Liver (tissue), 9 donors: ENCODE results near the gene MIB1. TPM values are rescaled to one million over a fixed set of nuclear protein-coding genes. Genes with fewer than 3 reads are reported as not detected.

Source experiments
- DNase-seq: peaks from one replicate; pipeline ENCODE4 v3.0.0-alpha.2; 2017; ENCODE audit warnings: low spot score
- H3K27ac ChIP-seq, 2 donors: one replicate each; pipeline ENCODE4 v1.7.0; 2013; ENCODE audit warnings: inconsistent platforms in 2 of 2, low read length in 2 of 2, control low read depth in 1 of 2, low read depth in 1 of 2, mild to moderate bottlenecking in 1 of 2
- H3K27me3 ChIP-seq, 4 donors: one replicate each; pipeline versions ENCODE4 v1.6.1 to v1.7.0; 2013; ENCODE audit warnings: low read length in 3 of 4, inconsistent platforms in 1 of 4, mild to moderate bottlenecking in 1 of 4, moderate library complexity in 1 of 4; ENCODE audit not compliant: control insufficient read depth in 4 of 4, insufficient read depth in 4 of 4
- H3K36me3 ChIP-seq, 4 donors: one replicate each; pipeline versions ENCODE4 v1.6.1 to v1.7.0; 2013; ENCODE audit warnings: low read length in 3 of 4, mild to moderate bottlenecking in 3 of 4, low read depth in 1 of 4, moderate library complexity in 1 of 4; ENCODE audit not compliant: control insufficient read depth in 4 of 4, insufficient read depth in 3 of 4
- H3K4me1 ChIP-seq, 4 donors: one replicate each; pipeline versions ENCODE4 v1.6.1 to v1.7.0; 2013; ENCODE audit warnings: low read length in 3 of 4, mild to moderate bottlenecking in 3 of 4, moderate library complexity in 1 of 4; ENCODE audit not compliant: control insufficient read depth in 4 of 4, insufficient read depth in 4 of 4
- H3K4me3 ChIP-seq, 3 donors: one replicate each; pipeline versions ENCODE4 v1.6.1 to v1.7.0; 2013; ENCODE audit warnings: low read length in 3 of 3, control low read depth in 1 of 3, low read depth in 1 of 3, mild to moderate bottlenecking in 1 of 3
- H3K9ac ChIP-seq, 2 donors: one replicate each; pipeline ENCODE4 v1.7.0; 2013; ENCODE audit warnings: low read length in 2 of 2, mild to moderate bottlenecking in 2 of 2, moderate library complexity in 2 of 2, control low read depth in 1 of 2, low read depth in 1 of 2
- H3K9me3 ChIP-seq, 4 donors: one replicate each; pipeline versions ENCODE4 v1.6.1 to v1.7.0; 2013; ENCODE audit warnings: low read length in 3 of 4; ENCODE audit not compliant: control insufficient read depth in 4 of 4
- ATF3 ChIP-seq: IDR thresholded peaks from 2 replicates; pipeline ENCODE4 v1.6.1; 2016; ENCODE audit warnings: antibody characterized with exemption
- CTCF ChIP-seq: fragments of 150-350 bp; IDR thresholded peaks from 2 replicates; pipeline ENCODE4 v1.5.1; 2017; ENCODE audit warnings: improper control_type of control experiment, low read depth, low read length; ENCODE audit not compliant: missing input control
- EGR1 ChIP-seq, 2 donors: IDR thresholded peaks; 2 replicates each; pipeline ENCODE4 v1.6.1; 2016 to 2018; ENCODE audit warnings: antibody characterized with exemption in 2 of 2, low read depth in 2 of 2
- FOXA1 ChIP-seq: IDR thresholded peaks from 2 replicates; pipeline ENCODE4 v1.6.1; 2016; ENCODE audit warnings: antibody characterized with exemption
- FOXA2 ChIP-seq: IDR thresholded peaks from 2 replicates; pipeline ENCODE4 v1.6.1; 2016; ENCODE audit warnings: antibody characterized with exemption
- HNF4A ChIP-seq, 2 donors: conservative IDR thresholded peaks; 2 replicates each; pipeline ENCODE4 v1.6.1; 2016; ENCODE audit warnings: antibody characterized with exemption in 2 of 2, mild to moderate bottlenecking in 2 of 2
- HNF4G ChIP-seq: IDR thresholded peaks from 2 replicates; pipeline ENCODE4 v1.6.1; 2016; ENCODE audit warnings: antibody characterized with exemption
- JUND ChIP-seq, 2 donors: IDR thresholded peaks; 2 replicates each; pipeline ENCODE4 v1.6.1; 2016; ENCODE audit warnings: antibody characterized with exemption in 2 of 2
- MAX ChIP-seq: IDR thresholded peaks from 2 replicates; pipeline ENCODE4 v1.6.1; 2016; ENCODE audit warnings: antibody characterized with exemption
- NR2F2 ChIP-seq: IDR thresholded peaks from 2 replicates; pipeline ENCODE4 v1.6.1; 2016; ENCODE audit warnings: antibody characterized with exemption
- RAD21 ChIP-seq, 2 donors: IDR thresholded peaks; 2 replicates each; pipeline ENCODE4 v1.6.1; 2016; ENCODE audit warnings: antibody characterized with exemption in 2 of 2, mild to moderate bottlenecking in 2 of 2
- REST ChIP-seq: IDR thresholded peaks from 2 replicates; pipeline ENCODE4 v1.6.1; 2016; ENCODE audit warnings: antibody characterized with exemption, mild to moderate bottlenecking
- RXRA ChIP-seq, 2 donors: IDR thresholded peaks; 2 replicates each; pipeline ENCODE4 v1.6.1; 2017 to 2018; ENCODE audit warnings: antibody characterized with exemption in 2 of 2, mild to moderate bottlenecking in 1 of 2
- SP1 ChIP-seq: IDR thresholded peaks from 2 replicates; pipeline ENCODE4 v1.6.1; 2018; ENCODE audit warnings: antibody characterized with exemption, mild to moderate bottlenecking
- TAF1 ChIP-seq: conservative IDR thresholded peaks from 2 replicates; pipeline ENCODE4 v1.6.1; 2016; ENCODE audit warnings: antibody characterized with exemption, mild to moderate bottlenecking
- YY1 ChIP-seq: IDR thresholded peaks from 2 replicates; pipeline ENCODE4 v1.6.1; 2016; ENCODE audit warnings: antibody characterized with exemption, mild to moderate bottlenecking
- ZBTB33 ChIP-seq: IDR thresholded peaks from 2 replicates; pipeline ENCODE4 v1.6.1; 2016; ENCODE audit warnings: antibody characterized with exemption
- WGBS: extraction: QIAGEN DNeasy Blood & Tissue Kit; methylation state at CpG from one replicate; pipeline ENCODE4 v1.1.7; 2013; 5-methylcytosine and 5-hydroxymethylcytosine counted together
- polyA plus RNA-seq, 2 donors: library from polyadenylated mRNA; stranded (reverse) in 1 of 2; unstranded in 1 of 2; fragments of 200-250 nt in 1 of 2; fragments of >200 nt in 1 of 2; fragmentation: Nextera tagmentation in 1 of 2; extraction: Ambion mirVana in 1 of 2; gene quantifications; one replicate each; pipeline versions ENCODE4 v1.2.1 to v1.2.3, GENCODE V29; 2013 to 2015
- total RNA-seq, 2 donors: library from RNA; depleted of rRNA; stranded (reverse); fragments of >200 nt; gene quantifications; one replicate each; pipeline ENCODE4 v1.2.3, GENCODE V29; 2014
- donor health status: healthy.
- donor health status: healthy.
- donor health status: healthy.
- donor health status: healthy.
- donor health status: healthy.

The MIB1 gene
- total and polyA plus RNA-seq, 4 donors: 2.7 to 29.6 (median 14.9) TPM

- WGBS: 92% methylated on average over 9 of the region's 9 CpGs
- no peak overlapping the region for H3K9ac ChIP-seq
- peaks cover 4 to 24% (median 10%) of the 10 kb centered on the region in 4 donors for H3K36me3 ChIP-seq
- H3K9me3 ChIP-seq: peaks cover 0 to 7% (median 4%) of the 10 kb centered on the region in 4 donors
- H3K4me3 ChIP-seq: no peak overlapping the region
- H3K27ac ChIP-seq: no peak overlapping the region
- H3K27me3 ChIP-seq: no peaks in the 10 kb centered on the region
- H3K4me1 ChIP-seq: no peaks in the 10 kb centered on the region
- no peak for DNase-seq
- TF ChIP-seq JUND (IDR thresholded peaks at IDR 0.05): no peak
- TF ChIP-seq SP1: no peak
- TF ChIP-seq TAF1: no peak
- no peak for TF ChIP-seq NR2F2
- TF ChIP-seq ZBTB33: no peak
Measured at GRCh38 chr18:21805771-21806366, 65.3 kb downstream of the MIB1 start.

GRCh38 chr18:21808185-21808584 lies 67.6 kb downstream of the MIB1 start:
- DNase-seq: no peak
- TF ChIP-seq CTCF (no peak), HNF4G (no peak), SP1 (no peak), HNF4A (conservative IDR thresholded peaks at IDR 0.05) (no peak), FOXA1 (no peak), RXRA (IDR thresholded peaks at IDR 0.05) (no peak), YY1 (no peak), ATF3 (no peak), EGR1 (IDR thresholded peaks at IDR 0.05; ENCODE audit: low read depth in 2 of 2) (no peak), TAF1 (no peak)
- Histone ChIP-seq H3K27ac (no peak overlapping the region), H3K36me3 (peaks cover 4 to 24% (median 10%) of the 10 kb centered on the region in 4 donors), H3K4me3 (no peak overlapping the region), H3K4me1 (no peaks in the 10 kb centered on the region), H3K27me3 (no peaks in the 10 kb centered on the region), H3K9ac (no peak overlapping the region), H3K9me3 (peaks cover 0 to 7% (median 4%) of the 10 kb centered on the region in 4 donors)
- 89% methylated on average over 3 of the region's 3 CpGs for WGBS

- H3K4me1 ChIP-seq: no peaks in the 10 kb centered on the region
- DNase-seq: no peak
- H3K27ac ChIP-seq: no peak overlapping the region
- no peak overlapping the region for H3K9ac ChIP-seq
- H3K9me3 ChIP-seq: peaks cover 0 to 7% (median 4%) of the 10 kb centered on the region in 4 donors
- peaks cover 4 to 20% (median 8%) of the 10 kb centered on the region in 4 donors for H3K36me3 ChIP-seq
- H3K27me3 ChIP-seq: no peaks in the 10 kb centered on the region
- WGBS: 99% methylated on average over 2 of the region's 2 CpGs
- H3K4me3 ChIP-seq: no peak overlapping the region
- no peak for TF ChIP-seq MAX
- no peak for TF ChIP-seq TAF1
- TF ChIP-seq CTCF: no peak
- no peak for TF ChIP-seq HNF4G
- TF ChIP-seq RXRA (IDR thresholded peaks at IDR 0.05): no peak
- no peak for TF ChIP-seq HNF4A (conservative IDR thresholded peaks at IDR 0.05)
- TF ChIP-seq FOXA2: no peak
- no peak for TF ChIP-seq RAD21 (IDR thresholded peaks at IDR 0.05)
- TF ChIP-seq REST: no peak
- TF ChIP-seq NR2F2: no peak
- no peak for TF ChIP-seq SP1
- no peak for TF ChIP-seq YY1
- TF ChIP-seq EGR1 (IDR thresholded peaks at IDR 0.05; ENCODE audit: low read depth in 2 of 2): no peak
Measured at GRCh38 chr18:21809725-21810124, 69.1 kb downstream of the MIB1 start.
